K562 (cell line): Measurements from ENCODE around the gene ADCY4. TPM values are rescaled to one million over a fixed set of nuclear protein-coding genes. Genes with fewer than 3 reads are reported as not detected.

Experiments used
- ATAC-seq: fragments of 200-7000 bp; cut with Tn5 transposase; 3 replicates; pipeline ENCODE4 v1.9.1; 2020; ENCODE audit warnings: moderate library complexity
- BruUV-seq: library from RNA; stranded (reverse); fragments of 400-500 nt; replicated peaks from 2 replicates; lab custom pipeline; 2021; lab: Mats Ljungman, UMichigan
- CTCF ChIA-PET: fragments of 300-600 bp; formaldehyde crosslinking; extraction: SDS; loops from one replicate; lab custom pipeline; 2021; ENCODE audit warnings: low intra/inter-chr PET ratio; lab: Yijun Ruan, JAX
- POLR2A ChIA-PET: fragments of 300-600, 350-650 bp; sonication (Branson Sonifier 250); formaldehyde crosslinking; extraction: SDS; loops from one replicate; lab custom pipeline; 2021; ENCODE audit warnings: antibody characterized with exemption, inconsistent platforms; lab: Yijun Ruan, JAX
- DNase-seq, 4 experiments: peaks; one replicate each; pipeline versions ENCODE4 v3.0.0 to v3.0.0-alpha.2; 2011 to 2018; ENCODE audit warnings: low spot score in 3 of 4, mixed read lengths in 3 of 4; ENCODE audit errors: extremely low read depth in 1 of 4
- FAIRE-seq: peaks from 2 replicates; lab custom pipeline; 2011; peaks lifted over from hg19 to GRCh38; lab: Jason Lieb, UNC
- H2AFZ ChIP-seq: 2 replicates; pipeline ENCODE4 v1.6.0; 2011; ENCODE audit warnings: low read depth, low read length, control low read depth, inconsistent platforms
- H3K27ac ChIP-seq: fragments of 200-600 bp; 3 replicates; pipeline ENCODE4 v1.8.0; 2011; ENCODE audit warnings: low read depth, mild to moderate bottlenecking, control low read depth, inconsistent platforms, low read length, moderate library complexity, mixed read lengths; ENCODE audit errors: extremely low read depth
- H3K27me3 ChIP-seq, 2 experiments: fragments of 300-600 bp in 1 of 2; 2 replicates in 1 of 2; 3 replicates in 1 of 2; pipeline versions ENCODE4 v1.6.0 to v1.8.0; 2011; ENCODE audit warnings: inconsistent platforms in 2 of 2, low read length in 2 of 2, mild to moderate bottlenecking in 1 of 2, mixed read lengths in 1 of 2, moderate library complexity in 1 of 2; ENCODE audit not compliant: control insufficient read depth in 2 of 2, insufficient read depth in 2 of 2
- H3K36me3 ChIP-seq: fragments of 300-600 bp; 3 replicates; pipeline ENCODE4 v1.8.0; 2011; ENCODE audit warnings: mild to moderate bottlenecking, low read length, inconsistent platforms; ENCODE audit not compliant: control insufficient read depth, insufficient read depth
- H3K4me1 ChIP-seq, 2 experiments: fragments of 200-600 bp in 1 of 2; replicated peaks in 1 of 2; 2 replicates in 1 of 2; 3 replicates in 1 of 2; pipeline versions ENCODE4 v1.5.1 to v1.8.0; 2011; ENCODE audit warnings: inconsistent platforms in 2 of 2, low read length in 2 of 2, mild to moderate bottlenecking in 1 of 2, mixed read lengths in 1 of 2, moderate library complexity in 1 of 2; ENCODE audit not compliant: control insufficient read depth in 2 of 2, insufficient read depth in 2 of 2
- H3K4me2 ChIP-seq: 2 replicates; pipeline ENCODE4 v1.6.1; 2011; ENCODE audit warnings: low read length, control low read depth, inconsistent platforms, mixed read lengths; ENCODE audit not compliant: insufficient read depth
- H3K4me3 ChIP-seq: fragments of 200-600 bp; sonication (generic), shearing (Covaris generic); 2 replicates; pipeline ENCODE4 v1.5.1; 2016; ENCODE audit warnings: control low read depth, inconsistent platforms
- H3K79me2 ChIP-seq: fragments of 200-600 bp; 3 replicates; pipeline ENCODE4 v1.8.0; 2011; ENCODE audit warnings: low read length, inconsistent platforms; ENCODE audit not compliant: control insufficient read depth, insufficient read depth
- H3K9ac ChIP-seq, 2 experiments: 2 replicates each; pipeline versions ENCODE4 v1.6.0 to v1.6.1; 2011; ENCODE audit warnings: low read depth in 2 of 2, low read length in 2 of 2, control low read depth in 1 of 2, inconsistent platforms in 1 of 2, mild to moderate bottlenecking in 1 of 2, mixed read lengths in 1 of 2; ENCODE audit not compliant: insufficient read depth in 1 of 2
- H3K9me1 ChIP-seq: one replicate; pipeline ENCODE4 v1.6.0; 2011; ENCODE audit warnings: inconsistent platforms, mild to moderate bottlenecking, low read length, moderate library complexity; ENCODE audit not compliant: control insufficient read depth, insufficient read depth
- H3K9me3 ChIP-seq: replicated peaks from 2 replicates; pipeline ENCODE4 v1.5.1; 2011; ENCODE audit warnings: low read depth, low read length, inconsistent platforms; ENCODE audit not compliant: control insufficient read depth, insufficient read depth
- H4K20me1 ChIP-seq: replicated peaks from 2 replicates; pipeline ENCODE4 v1.6.1; 2011; ENCODE audit warnings: low read length, inconsistent platforms, mixed read lengths; ENCODE audit not compliant: control insufficient read depth, insufficient read depth
- CREM ChIP-seq: IDR thresholded peaks from 2 replicates; pipeline ENCODE4 v1.6.1; 2014; ENCODE audit warnings: antibody characterized with exemption, low read depth
- CTCF ChIP-seq, 3 experiments: IDR thresholded peaks in 2 of 3; conservative IDR thresholded peaks in 1 of 3; 2 replicates each; pipeline ENCODE4 v1.5.1; 2011 to 2012; ENCODE audit warnings: low read length in 3 of 3, mild to moderate bottlenecking in 3 of 3, control low read depth in 2 of 3, improper control_type of control experiment in 1 of 3, inconsistent platforms in 1 of 3, low read depth in 1 of 3, mixed read lengths in 1 of 3, moderate library complexity in 1 of 3; ENCODE audit not compliant: insufficient read depth in 2 of 3
- E2F6 ChIP-seq, 2 experiments: IDR thresholded peaks; 2 replicates each; pipeline ENCODE4 v1.6.1; 2011; ENCODE audit warnings: borderline replicate concordance in 1 of 2, control low read depth in 1 of 2, low read depth in 1 of 2, low read length in 1 of 2, mild to moderate bottlenecking in 1 of 2, mixed read lengths in 1 of 2, moderate library complexity in 1 of 2; ENCODE audit not compliant: insufficient read depth in 1 of 2, insufficient read length in 1 of 2, poor library complexity in 1 of 2, severe bottlenecking in 1 of 2; ENCODE audit errors: extremely low read depth in 1 of 2
- GATAD2B ChIP-seq: fragments of 450-650 bp; IDR thresholded peaks from 2 replicates; pipeline ENCODE4 v1.6.1; 2017; ENCODE audit warnings: mild to moderate bottlenecking, borderline replicate concordance
- HSF4 ChIP-seq: fragments of 250-450 bp; sonication (Bioruptor Pico); IDR thresholded peaks from 2 replicates; pipeline ENCODE4 v2.1.2; 2022; ENCODE audit warnings: mild to moderate bottlenecking, moderate library complexity, borderline replicate concordance
- ILF3 ChIP-seq: fragments of 450-650 bp; IDR thresholded peaks from 2 replicates; pipeline ENCODE4 v1.6.1; 2018; ENCODE audit warnings: antibody characterized with exemption, mild to moderate bottlenecking, moderate library complexity, borderline replicate concordance
- KAT7 ChIP-seq: sonication (generic); formaldehyde crosslinking; IDR thresholded peaks from 2 replicates; pipeline ENCODE4 v1.8.0; 2022; ENCODE audit warnings: missing genetic modification reagents, mild to moderate bottlenecking, borderline replicate concordance
- PHB ChIP-seq: fragments of 250-450 bp; sonication (Bioruptor Pico); IDR thresholded peaks from 2 replicates; pipeline ENCODE4 v1.5.0; 2021
- POLR2AphosphoS2 ChIP-seq: IDR thresholded peaks from 2 replicates; pipeline ENCODE4 v1.6.1; 2012; ENCODE audit warnings: low read length, improper control_type of control experiment
- RAD21 ChIP-seq, 2 experiments: fragments of 250-450 bp in 1 of 2; fragments of 450-650 bp in 1 of 2; sonication (Bioruptor Pico) in 1 of 2; formaldehyde crosslinking in 1 of 2; IDR thresholded peaks in 1 of 2; conservative IDR thresholded peaks in 1 of 2; 2 replicates each; pipeline versions ENCODE4 v1.4.0 to v1.8.0; 2020 to 2022; ENCODE audit warnings: mild to moderate bottlenecking in 2 of 2, moderate library complexity in 1 of 2
- SIN3A ChIP-seq, 2 experiments: fragments of 150-350 bp in 1 of 2; IDR thresholded peaks; 2 replicates each; pipeline ENCODE4 v1.6.1; 2011 to 2016; ENCODE audit warnings: borderline replicate concordance in 2 of 2, low read depth in 2 of 2, low read length in 2 of 2, mild to moderate bottlenecking in 2 of 2, moderate library complexity in 2 of 2; ENCODE audit not compliant: control insufficient read depth in 1 of 2
- SMC3 ChIP-seq: conservative IDR thresholded peaks from 2 replicates; pipeline ENCODE4 v1.6.1; 2011; ENCODE audit warnings: low read depth, low read length, improper control_type of control experiment; ENCODE audit not compliant: insufficient read depth
- SPI1 ChIP-seq: IDR thresholded peaks from 2 replicates; pipeline ENCODE4 v1.6.1; 2011; ENCODE audit warnings: low read depth, low read length, control low read depth, borderline replicate concordance
- SUPT5H ChIP-seq: fragments of 450-650 bp; IDR thresholded peaks from 2 replicates; pipeline ENCODE4 v1.6.1; 2016
- TGIF2 ChIP-seq: sonication (generic); formaldehyde crosslinking; IDR thresholded peaks from 2 replicates; pipeline ENCODE4 v1.8.1; 2022; ENCODE audit warnings: mild to moderate bottlenecking, missing genetic modification reagents, moderate library complexity
- ZNF263 ChIP-seq: sonication (generic); formaldehyde crosslinking; IDR thresholded peaks from 2 replicates; pipeline ENCODE4 v1.8.0; 2022; ENCODE audit warnings: mild to moderate bottlenecking, missing genetic modification reagents, borderline replicate concordance
- ZNF77 ChIP-seq: fragments of 250-450 bp; sonication (Bioruptor Pico); IDR thresholded peaks from 2 replicates; pipeline ENCODE4 v1.5.0; 2020
- ZNF79 ChIP-seq: fragments of 250-450 bp; sonication (Bioruptor Pico); IDR thresholded peaks from 2 replicates; pipeline ENCODE4 v1.4.0; 2020; ENCODE audit warnings: low read depth, mild to moderate bottlenecking, moderate library complexity
- WGBS: fragments of 100-300 bp; shearing (Covaris generic); methylation state at CpG from one replicate; pipeline ENCODE4 v1.1.6; 2016; ENCODE audit warnings: low coverage, mixed read lengths; ENCODE audit not compliant: insufficient coverage; ENCODE audit errors: missing lambda C conversion rate; 5-methylcytosine and 5-hydroxymethylcytosine counted together
- in situ Hi-C: fragments of 300-500 bp; cut with MboI; formaldehyde crosslinking; loops from 4 replicates; pipeline ENCODE4 v1.15.0; 2018; ENCODE audit warnings: inconsistent platforms, mixed read lengths
- intact Hi-C: fragments of 100-400 bp; cut with micrococcal nuclease; formaldehyde crosslinking; loops from 2 replicates; pipeline ENCODE4 v1.14.2; 2022
- polyA plus RNA-seq, 8 experiments: library from polyadenylated mRNA; depleted of rRNA in 4 of 8; stranded (reverse) in 5 of 8; unstranded in 3 of 8; fragments of >200 nt; fragmentation: Nextera tagmentation in 2 of 8; fragmentation: Illumina TruSeq in 1 of 8; extraction: Ambion mirVana in 2 of 8; extraction: Trizol in 1 of 8; gene quantifications; 2 replicates each; pipeline versions ENCODE4 v1.2.1 to v1.2.3, GENCODE V29; 2011 to 2014; ENCODE audit warnings: inconsistent platforms in 1 of 8, missing spikeins in 1 of 8
- total RNA-seq, 7 experiments: library from RNA; depleted of rRNA in 6 of 7; stranded (reverse); fragments of >200 nt in 6 of 7; fragmentation: Illumina TruSeq in 2 of 7; extraction: Trizol in 2 of 7; gene quantifications; 2 replicates each; pipeline versions ENCODE4 v1.2.1 to v1.2.3, GENCODE V29; 2011 to 2021; ENCODE audit warnings: low replicate concordance in 1 of 7

ADCY4 gene
- total and polyA plus RNA-seq, 9 of the 15 experiments (the other 6 are each of a cell fraction or from before 2014, with no cell fraction given), result 0.04 to 0.31 (median 0.15) TPM; not detected in 2

GRCh38 chr14:24307575-24308341 is 27.1 kb downstream of the ADCY4 start, which contains the start of gene CIDEB:
Gene CIDEB, minus strand, starts transcription at chr14:24307977. Its CDS starts 119 bp downstream, at chr14:24307858.
- peak; percentile 42 to 62 (median 52) for DNase-seq
- Histone ChIP-seq H3K27me3 (no peaks in the 10 kb centered on the region), H3K9me3 (no peaks in the 10 kb centered on the region), H3K4me2 (no peak within 1 kb of the TSS), H3K27ac (no peak within 1 kb of the TSS), H2AFZ (no peak within 1 kb of the TSS), H4K20me1 (no peaks in the 10 kb centered on the region), H3K9me1 (no peaks in the 10 kb centered on the region), H3K79me2 (no peaks in the 10 kb centered on the region), H3K4me1 (peaks cover 0 to 4% of the 10 kb centered on the region in 2 experiments; a peak in 2 of 5 replicates), H3K9ac (0 out of 4 replicates have a peak within 1 kb of the TSS, but pooled peaks of 1 of the 2 experiments have one; percentile 7), H3K4me3 (no peak within 1 kb of the TSS), H3K36me3 (peaks cover 71% of the 10 kb centered on the region; the same call in 2 of the 3 replicates)
- WGBS, result 51% methylated on average over 5 of the region's 6 CpGs
- in situ Hi-C loops, result no loop called here
- POLR2A ChIA-PET, result interaction anchor here (0.5 to 1.8 kb wide), 11 partner anchors 8 to 468 kb away, joined by 3 to 6 read pairs (median 3); partner anchors contain the start of gene TINF2
- peak; percentile 92 for ATAC-seq
- BruUV-seq, result no TSS peak
- CTCF ChIA-PET, result interaction anchor here (1.2 kb wide), 1 partner anchor 65 kb away, joined by 5 read pairs; the partner anchor contains the start of gene TINF2
- FAIRE-seq, result peak; percentile 82
- intact Hi-C loops, result no loop called here
- TF ChIP-seq SMC3, result 0 out of 2 replicates have a peak, but pooled peaks have one; percentile 30
- TF ChIP-seq ILF3, result no peak
- TF ChIP-seq PHB (CRISPR knock-in tag), result no peak
- no peak for TF ChIP-seq KAT7 (CRISPR knock-in tag)
- peak; percentile 2; the same call in 1 of the 2 replicates for TF ChIP-seq SUPT5H
- TF ChIP-seq CTCF (IDR thresholded peaks at IDR 0.05 in 2 of 3, conservative IDR thresholded peaks at IDR 0.05 in 1 of 3; ENCODE audit: insufficient read depth in 2 of 3, low read depth in 1 of 3, low read length in 3 of 3), result peak; percentile 71 to 80 (median 72)
- TF ChIP-seq HSF4 (CRISPR knock-in tag), result no peak
- TF ChIP-seq GATAD2B, result no peak
- no peak for TF ChIP-seq SIN3A (IDR thresholded peaks at IDR 0.05; ENCODE audit: borderline replicate concordance in 2 of 2, control insufficient read depth in 1 of 2, low read depth in 2 of 2, low read length in 2 of 2)
- TF ChIP-seq SPI1, result peak; percentile 84
- TF ChIP-seq ZNF263 (CRISPR knock-in tag), result 0 out of 2 replicates have a peak, but pooled peaks have one; percentile 19
- TF ChIP-seq CREM, result peak; percentile 6; the same call in 1 of the 2 replicates
- no peak for TF ChIP-seq ZNF79
- TF ChIP-seq E2F6 (IDR thresholded peaks at IDR 0.05; ENCODE audit: borderline replicate concordance in 1 of 2, extremely low read depth in 1 of 2, insufficient read depth in 1 of 2, insufficient read length in 1 of 2, low read depth in 1 of 2, low read length in 1 of 2, poor library complexity in 1 of 2, severe bottlenecking in 1 of 2), result no peak
- peak; percentile 34 to 52; a peak in 3 of 4 replicates for TF ChIP-seq RAD21 (CRISPR knock-in tag; conservative IDR thresholded peaks at IDR 0.05 in 1 of 2, IDR thresholded peaks at IDR 0.05 in 1 of 2)
- TF ChIP-seq POLR2AphosphoS2, result no peak
- TF ChIP-seq TGIF2 (CRISPR knock-in tag), result no peak
- TF ChIP-seq ZNF77, result no peak
